ENCODE results near the gene MYO5C. TPM values are rescaled to one million over a fixed set of nuclear protein-coding genes. Genes with fewer than 3 reads are reported as not detected.

The MYO5C gene
- polyA plus RNA-seq, 3 donors = 4.6 to 14.5 (median 5.1) TPM

DNA sequence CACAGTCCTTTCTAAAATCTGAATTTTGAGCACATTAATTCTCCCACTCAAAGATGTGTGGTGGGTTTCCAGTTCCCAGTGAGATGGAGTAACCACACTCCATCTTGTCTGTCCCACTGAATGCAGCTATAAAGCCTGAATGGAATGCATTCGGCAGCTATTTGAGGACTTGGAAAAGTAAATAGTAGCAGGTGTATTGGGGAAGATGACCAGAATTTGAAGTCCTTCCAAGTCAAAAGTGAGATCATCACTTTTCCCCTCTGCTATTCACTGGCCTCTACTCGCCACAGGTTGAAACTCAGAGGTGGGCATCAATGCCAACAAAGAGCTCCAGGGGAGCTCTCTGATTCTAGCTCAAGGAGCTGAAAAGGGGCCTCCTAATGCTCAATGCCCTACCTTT, 96.3 kb downstream of the MYO5C start:
- WGBS, 3 donors = 66 to 99% (median 84%) methylated on average over 2 of the region's 2 CpGs

DNA sequence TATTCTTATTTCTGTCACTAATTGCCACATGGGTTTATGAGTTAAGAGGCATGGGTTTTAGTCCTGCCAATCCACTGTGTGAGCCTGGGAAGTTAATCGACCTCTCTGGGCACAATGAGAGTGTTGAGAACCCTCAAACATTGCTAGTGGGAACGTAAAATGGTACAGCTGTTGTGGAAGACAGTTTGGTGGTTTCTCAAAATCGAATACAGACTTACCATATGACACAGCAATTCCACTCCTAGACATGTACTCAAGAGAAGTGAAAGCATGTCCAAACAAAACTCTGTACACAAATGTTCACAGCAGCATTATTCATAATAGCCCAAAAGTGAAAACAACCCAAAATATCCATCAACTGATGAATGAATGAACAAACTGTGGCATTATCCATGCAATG, 98.7 kb downstream of the MYO5C start:
- no peak overlapping the region for H3K27ac ChIP-seq (ENCODE audit: low read depth, low read length)
- WGBS, 3 donors = 66 to 81% (median 73%) methylated on average over 3 of the region's 3 CpGs

More for the DNA sequence above, 96.3 kb downstream of the MYO5C start:
- H3K27ac ChIP-seq (ENCODE audit: low read depth, low read length) = no peak overlapping the region

DNA sequence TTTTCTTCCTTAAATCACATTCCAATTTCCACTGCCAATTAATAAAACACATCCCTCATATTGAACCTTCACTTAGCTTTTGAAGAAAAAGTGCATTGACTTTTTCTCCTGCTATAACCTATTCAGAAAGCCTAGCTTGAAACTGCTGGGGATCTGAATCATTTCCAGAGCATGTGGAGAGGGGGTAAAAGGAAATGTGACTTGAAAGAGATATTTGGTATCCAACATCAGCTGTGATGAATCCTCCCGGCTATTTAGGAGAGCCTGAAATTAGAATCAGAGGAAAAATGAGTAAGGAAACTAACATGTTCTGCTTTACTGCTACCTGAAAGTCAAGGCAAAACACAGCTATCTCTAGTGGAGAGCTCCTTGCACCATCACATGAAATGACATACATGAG, 101.8 kb downstream of the MYO5C start:
- H3K27ac ChIP-seq (ENCODE audit: low read depth, low read length) = no peak overlapping the region
- WGBS, 3 donors = 62 to 84% (median 72%) methylated on average over 1 of the region's 1 CpG

DNA sequence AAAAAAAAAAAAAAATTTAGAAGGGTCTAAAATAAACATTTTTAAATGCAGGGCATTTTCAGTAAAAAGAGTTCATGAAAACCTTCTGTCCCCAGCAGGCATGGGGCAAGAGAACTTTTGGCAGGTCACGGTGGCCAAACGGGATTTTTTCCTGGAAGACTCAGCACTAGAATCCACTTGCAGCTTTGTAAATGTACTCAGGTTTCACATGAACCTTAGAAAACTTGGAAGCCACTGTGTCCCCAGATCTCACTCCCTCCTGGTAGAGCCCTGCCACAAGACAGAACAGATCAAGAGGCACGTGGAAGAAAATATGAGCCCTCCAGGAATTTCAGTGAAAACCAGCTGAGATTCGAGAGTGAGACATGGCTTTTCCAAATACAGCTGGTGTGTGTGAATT, 102.3 kb downstream of the MYO5C start:
- no peak overlapping the region for H3K27ac ChIP-seq (ENCODE audit: low read depth, low read length)
- 68 to 83% (median 72%) methylated on average over 4 of the region's 4 CpGs for WGBS, 3 donors

DNA sequence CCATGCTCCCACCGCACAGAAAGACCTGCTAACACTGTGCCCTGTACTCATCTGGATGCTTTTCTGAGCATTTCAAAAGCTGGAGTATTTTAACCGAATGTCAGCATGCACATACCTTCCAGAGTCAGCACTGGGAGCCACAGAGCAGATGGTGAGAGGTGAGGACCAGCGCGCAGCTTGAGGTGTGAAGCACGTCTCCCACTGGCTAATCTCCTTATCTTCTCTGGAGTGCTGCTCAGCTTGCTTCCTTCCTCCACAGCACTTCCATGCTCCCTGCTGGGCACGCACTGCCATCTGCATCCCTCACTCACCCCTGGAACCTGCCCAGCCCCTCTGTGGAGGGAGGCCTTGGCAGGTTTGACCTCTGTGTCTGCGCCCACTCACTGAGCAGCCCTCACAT, 104.4 kb downstream of the MYO5C start, which contains the start of gene GNB5:
Gene GNB5, minus strand, starts transcription at position 186 of the 400 bp plus-strand sequence. CDS start 6,716 bp downstream, outside the sequence.
- 67 to 80% (median 70%) methylated on average over 7 of the region's 7 CpGs for WGBS, 3 donors
- no peak within 1 kb of the TSS for H3K27ac ChIP-seq (ENCODE audit: low read depth, low read length)

DNA sequence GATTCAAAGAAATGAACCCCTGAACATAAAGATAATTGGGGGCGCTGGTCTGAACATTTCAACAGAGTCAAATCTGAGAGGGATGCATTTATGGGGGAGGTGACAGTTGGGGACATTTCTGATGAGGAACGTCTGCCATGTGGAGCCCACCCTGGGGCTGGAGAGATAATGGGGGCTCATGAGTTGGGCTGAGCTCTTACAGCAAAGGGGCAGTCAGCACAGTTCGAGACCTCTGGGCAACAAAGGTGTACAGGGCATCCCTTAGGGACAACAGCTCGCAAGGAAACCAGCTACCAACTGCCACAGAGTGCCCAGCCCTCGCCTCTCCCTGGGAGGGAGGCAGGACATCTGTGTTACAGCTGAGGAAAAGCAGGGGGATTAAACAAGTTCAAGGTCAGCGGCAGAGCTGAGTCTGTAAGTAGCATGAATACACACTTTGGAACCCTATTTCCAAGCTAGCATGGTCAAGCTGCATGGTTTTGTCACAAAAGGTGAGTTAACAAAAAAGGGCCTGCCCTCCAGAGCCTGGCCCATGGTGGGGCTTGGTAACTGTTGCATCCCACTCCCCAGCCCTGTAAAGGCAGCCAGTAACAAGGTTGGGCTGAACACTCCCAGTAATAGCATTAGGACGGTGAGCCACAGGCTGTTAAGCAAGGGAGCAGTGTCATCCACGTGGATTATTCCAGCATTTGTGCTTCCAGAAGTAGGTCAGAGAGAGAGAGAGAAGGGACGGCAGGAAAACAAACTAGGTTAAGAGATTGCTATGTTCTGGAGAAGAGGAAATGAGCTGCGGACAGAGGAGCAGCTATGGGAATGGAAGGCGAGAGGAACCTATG, 108.7 kb downstream of the MYO5C start:
- H3K27ac ChIP-seq (ENCODE audit: low read depth, low read length) = no peak overlapping the region
- 63 to 82% (median 81%) methylated on average over 11 of the region's 11 CpGs for WGBS, 3 donors

DNA sequence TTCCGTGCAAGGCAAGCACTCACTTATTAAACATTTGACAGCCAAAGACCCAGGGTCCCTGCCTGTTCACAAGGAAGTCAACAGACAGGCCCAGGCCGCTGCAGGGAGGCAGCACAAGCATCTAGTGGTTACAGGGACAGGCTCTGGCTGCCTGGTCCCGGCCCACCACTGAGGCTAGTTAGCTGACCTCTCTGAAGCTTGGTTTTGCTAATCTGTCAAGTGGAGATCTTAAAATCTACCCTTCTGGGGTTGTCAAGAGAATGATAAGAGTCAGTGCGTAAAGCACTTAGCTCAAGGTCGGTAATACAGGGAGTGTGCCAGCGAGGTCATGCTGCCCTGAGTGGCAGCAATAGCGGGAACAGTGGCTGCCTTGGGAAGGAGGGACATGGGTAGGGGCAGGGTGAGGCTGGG, 110.4 kb downstream of the MYO5C start:
- 42 to 95% (median 90%) methylated on average over 7 of the region's 7 CpGs for WGBS, 3 donors
- no peak overlapping the region for H3K27ac ChIP-seq (ENCODE audit: low read depth, low read length)

DNA sequence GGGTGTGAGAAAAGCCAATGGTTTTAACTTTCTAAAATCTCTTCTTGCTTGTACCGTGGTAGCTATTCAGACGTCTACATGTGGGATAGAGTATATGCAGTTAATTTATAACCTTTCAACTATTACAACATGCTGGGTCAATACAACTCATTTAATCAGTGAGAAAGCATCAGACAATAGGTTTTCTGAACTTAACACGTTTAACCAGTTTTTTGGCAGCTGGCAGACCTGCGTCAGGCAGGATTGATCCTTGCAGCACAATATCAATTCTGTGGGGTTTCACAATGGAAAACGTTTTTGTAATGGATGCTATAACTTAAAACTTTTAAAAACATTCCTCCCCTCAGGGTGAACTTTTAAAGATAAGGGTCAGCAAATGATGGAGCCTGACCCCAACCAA, 110.9 kb downstream of the MYO5C start:
- WGBS, 3 donors = 24 to 75% (median 70%) methylated on average over 5 of the region's 5 CpGs
- no peak overlapping the region for H3K27ac ChIP-seq (ENCODE audit: low read depth, low read length)

DNA sequence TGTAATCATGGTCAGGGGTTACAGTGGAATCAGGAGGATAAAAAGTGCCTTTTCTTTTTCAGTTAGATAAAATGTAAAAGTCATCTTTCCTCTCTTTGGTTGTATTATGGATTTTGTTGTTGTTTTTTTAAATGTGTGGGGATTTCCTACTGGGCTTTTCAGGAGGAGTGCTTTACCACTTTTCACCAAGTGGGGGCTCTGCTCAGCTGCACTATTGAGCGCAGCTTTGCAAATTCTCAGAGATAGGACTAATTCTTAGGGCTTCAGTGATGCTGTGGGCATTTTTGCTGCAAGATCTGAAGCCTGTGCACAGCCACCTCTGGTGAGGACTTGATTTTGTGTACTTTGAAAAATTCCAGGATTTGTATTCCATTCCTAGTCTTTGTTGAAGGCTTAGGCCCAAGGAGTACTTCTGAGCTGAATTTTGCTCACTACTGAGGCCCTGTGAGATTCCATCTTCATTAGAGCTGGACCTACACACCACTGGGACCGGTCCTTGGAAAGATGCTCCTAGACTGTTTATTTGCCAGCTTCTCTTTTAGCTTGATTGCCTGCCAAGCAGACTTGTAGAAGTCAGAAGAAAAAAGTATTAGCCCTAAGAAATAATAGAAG, 111.9 kb downstream of the MYO5C start:
- no peak overlapping the region for H3K27ac ChIP-seq (ENCODE audit: low read depth, low read length)
- WGBS, 3 donors = 59 to 67% (median 62%) methylated on average over 2 of the region's 2 CpGs

DNA sequence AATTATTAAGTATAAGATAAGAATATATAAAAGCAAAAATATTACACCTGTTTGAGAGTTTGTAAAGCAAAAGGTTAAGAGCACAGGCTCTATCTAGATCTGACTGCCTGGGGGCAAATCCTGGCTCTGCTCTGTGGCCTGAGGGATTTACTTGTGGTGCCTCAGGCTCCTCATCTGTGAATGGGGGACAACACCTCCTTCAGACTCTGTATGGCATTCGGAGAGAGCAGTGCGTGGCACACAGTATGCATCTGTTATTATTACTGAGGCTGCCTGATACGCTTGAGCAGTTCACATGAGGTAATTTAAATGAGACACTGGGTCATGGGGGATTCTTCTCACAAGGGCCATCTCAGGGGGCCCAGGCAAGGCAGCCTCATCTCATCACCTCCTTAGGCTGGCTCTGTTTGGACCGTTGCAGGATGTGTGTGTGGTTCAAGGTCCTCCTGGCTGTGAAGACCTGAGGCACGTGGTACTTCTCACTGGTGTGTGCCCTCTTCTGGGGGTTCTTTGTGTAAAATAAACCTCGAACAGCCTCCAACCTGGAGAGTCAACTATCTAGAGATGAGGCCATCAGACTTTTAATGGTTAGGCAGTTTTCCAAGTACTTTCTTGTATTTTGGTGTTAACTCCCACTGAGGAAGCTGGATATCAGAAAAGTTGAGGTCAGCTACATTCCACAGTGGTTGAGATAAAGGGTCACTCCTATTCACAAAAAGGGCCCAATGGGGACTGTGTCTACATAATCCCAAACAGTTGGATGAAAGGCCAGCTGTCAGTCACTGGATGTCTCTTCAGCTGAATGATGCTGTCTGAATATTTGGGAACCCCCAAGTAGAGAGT, 113.4 kb downstream of the MYO5C start:
- 83 to 86% (median 83%) methylated on average over 6 of the region's 6 CpGs for WGBS, 3 donors

DNA sequence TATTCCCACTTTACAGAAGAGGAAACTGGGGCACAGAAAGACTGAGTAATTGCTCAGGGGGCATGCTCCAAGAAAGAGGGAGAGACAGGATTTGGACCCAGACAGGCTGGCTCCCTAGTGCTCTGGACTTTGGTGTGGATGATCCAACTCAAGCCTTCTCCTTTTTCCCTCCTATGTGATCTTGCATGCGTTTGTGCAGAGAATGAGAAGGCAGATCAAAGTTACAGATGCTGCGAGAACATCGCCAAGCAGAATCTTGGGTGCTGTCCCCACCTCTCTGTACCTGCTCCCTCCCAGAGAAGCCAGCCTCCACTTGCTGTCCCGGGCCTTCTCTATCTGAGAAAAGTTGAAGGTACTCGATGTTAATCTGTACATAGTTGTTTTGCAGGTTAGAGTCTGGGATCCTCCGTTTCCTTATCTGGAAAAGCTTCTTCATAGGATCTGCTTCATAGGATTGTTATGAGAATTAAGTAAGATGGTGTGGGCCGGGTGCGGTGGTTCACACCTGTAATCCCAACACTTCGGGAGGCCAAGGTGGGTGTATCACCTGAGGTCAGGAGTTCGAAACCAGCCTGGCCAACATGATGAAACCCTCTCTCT, 114.7 kb downstream of the MYO5C start:
- 85 to 90% (median 87%) methylated on average over 10 of the region's 10 CpGs for WGBS, 3 donors
- H3K27ac ChIP-seq (ENCODE audit: low read depth, low read length) = no peak overlapping the region

More for the DNA sequence above, 113.4 kb downstream of the MYO5C start:
- H3K27ac ChIP-seq (ENCODE audit: low read depth, low read length) = no peak overlapping the region

DNA sequence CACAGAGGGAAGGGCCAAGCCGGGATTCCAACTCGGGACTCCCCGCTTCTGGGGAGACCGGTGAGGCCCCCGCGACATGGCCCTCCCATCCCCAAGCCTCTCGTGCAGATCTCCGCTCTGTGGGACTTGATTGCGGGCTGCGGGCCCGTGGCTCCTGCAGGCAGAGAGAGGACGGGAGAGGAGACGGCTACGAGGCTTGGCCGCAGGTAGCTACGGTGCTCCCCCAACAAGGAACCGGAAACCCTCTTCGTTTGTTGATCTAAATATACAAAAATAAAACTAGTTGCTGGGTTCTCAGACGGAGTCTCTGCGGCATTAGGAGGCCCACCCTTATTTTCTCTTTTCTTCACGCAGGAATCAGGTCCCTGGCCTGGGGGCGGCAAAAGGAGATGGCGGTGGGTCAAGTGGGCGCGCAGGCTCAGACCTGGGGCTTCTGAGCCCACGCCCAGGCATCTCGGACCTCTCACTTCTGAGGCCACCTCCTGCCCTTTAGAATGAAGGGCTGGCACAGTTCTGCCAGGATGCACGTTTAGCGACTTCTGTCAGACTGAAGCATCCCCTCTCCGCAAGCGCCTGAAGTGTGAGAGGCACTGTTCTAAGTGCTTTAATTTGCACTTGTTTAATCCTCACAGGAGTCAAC, 115.3 kb downstream of the MYO5C start:
- no peak overlapping the region for H3K27ac ChIP-seq (ENCODE audit: low read depth, low read length)
- 8 to 21% (median 10%) methylated on average over 31 of the region's 31 CpGs for WGBS, 3 donors

DNA sequence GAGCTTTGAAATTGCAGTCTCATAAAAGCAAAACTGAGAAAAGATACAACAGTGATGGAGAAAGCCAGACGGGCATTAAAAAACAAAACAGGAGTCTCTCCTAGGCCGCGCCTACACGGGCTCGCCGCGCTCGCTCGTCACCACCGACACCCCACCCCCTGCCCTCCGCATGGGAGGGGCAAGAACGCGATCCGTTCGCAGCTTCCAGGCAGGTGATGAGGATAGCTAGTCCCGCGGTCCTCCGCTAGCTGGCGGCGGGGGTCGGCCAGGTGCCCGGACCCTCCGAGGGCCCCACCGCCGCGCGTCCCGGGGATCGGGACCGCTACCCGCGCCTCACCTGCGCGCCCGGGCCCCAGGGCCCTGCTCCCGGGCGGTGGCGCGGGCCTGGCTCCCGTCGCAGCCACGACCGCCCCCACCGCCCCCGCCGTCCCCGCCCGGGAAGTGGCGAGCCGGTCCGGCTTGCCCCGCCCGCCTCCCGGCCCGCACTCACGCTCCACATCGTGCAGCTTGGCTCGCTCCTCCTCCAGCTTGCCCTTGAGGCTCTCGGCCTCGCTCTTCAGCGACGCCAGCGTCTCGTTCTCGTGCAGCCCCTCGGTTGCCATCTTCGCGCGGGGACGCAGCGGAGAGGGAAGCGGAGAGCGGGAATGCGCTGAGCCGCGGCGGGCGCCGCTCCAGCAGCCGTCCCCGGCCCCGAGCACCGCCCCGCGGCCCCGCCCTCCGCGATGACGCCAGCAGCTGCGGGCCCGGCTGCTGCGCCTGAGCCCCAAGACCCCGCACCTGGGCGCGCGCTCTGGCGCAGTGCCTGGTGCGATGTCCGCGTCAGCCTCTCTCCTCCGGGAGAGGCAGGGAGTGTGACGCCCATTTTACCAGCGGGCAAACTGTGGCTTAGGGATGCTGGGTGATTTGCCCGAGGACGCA, 116.1 kb downstream of the MYO5C start:
- WGBS, 3 donors = 0 to 1% (median 0%) methylated on average over 79 to 105 of the region's 105 CpGs
- peak overlapping the region; percentile 61 for H3K27ac ChIP-seq (ENCODE audit: low read depth, low read length)

DNA sequence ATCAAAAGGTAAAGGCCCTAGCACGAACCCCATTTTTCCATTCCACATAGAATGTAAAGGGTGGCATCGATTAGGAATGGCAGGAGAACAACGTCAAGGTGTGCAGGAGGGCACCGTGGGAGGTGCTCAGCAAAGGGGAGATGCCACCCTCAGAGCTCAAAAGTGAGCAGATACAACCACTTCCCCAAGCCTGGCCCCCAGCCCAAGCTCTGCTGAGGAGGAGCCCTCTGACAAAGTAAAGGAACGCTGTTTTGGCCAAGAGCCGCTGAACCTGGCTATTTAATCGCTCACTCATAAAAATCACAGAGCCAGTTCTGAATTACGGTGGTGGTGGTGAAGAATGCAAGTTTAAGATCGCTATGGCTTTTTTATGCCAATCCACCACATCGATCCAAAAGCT, 116.8 kb downstream of the MYO5C start:
- no peak overlapping the region for H3K27ac ChIP-seq (ENCODE audit: low read depth, low read length)
- WGBS, 3 donors = 15 to 25% (median 21%) methylated on average over 10 of the region's 10 CpGs

DNA sequence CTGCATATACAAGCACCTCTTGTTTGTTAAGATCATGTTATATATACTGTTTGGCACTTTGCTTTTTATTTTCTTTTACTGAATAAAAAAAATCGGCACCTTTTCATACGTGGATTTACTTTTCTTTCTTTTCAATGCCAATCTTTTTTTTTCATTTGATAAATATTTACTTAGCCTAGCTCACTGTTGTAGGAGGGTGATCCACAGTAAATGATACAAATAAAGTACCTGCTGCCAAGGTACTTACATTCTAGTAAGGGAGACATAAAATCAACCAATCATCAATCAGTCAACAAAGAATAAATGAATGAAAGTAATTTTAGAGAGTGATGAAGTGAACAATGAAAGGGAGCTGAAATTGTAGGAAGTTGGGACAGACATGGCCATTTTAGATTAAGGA, 122.7 kb downstream of the MYO5C start:
- 33 to 89% (median 84%) methylated on average over 2 of the region's 2 CpGs for WGBS, 3 donors
- no peak overlapping the region for H3K27ac ChIP-seq (ENCODE audit: low read depth, low read length)

DNA sequence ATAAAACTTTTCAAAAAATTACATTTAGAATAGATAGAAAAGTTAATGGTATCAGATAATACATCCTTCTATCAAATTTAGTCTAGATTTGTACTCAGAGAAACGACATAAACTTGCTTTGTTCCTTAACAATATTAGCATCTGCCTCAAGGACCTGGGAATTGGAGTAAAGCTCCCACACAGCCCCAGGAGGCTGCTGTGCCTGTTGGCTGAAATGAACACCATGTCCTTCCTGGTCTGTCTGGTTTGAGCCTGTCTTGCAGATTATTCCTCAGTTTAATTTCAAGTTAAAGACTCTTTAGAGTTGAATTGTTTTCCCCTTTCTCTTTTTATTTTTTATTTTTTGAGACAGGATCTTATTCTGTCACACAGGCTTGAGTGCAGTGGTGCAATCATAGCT, 123.8 kb downstream of the MYO5C start:
- 3 to 16% (median 12%) methylated on average over 1 of the region's 1 CpG for WGBS, 3 donors

DNA sequence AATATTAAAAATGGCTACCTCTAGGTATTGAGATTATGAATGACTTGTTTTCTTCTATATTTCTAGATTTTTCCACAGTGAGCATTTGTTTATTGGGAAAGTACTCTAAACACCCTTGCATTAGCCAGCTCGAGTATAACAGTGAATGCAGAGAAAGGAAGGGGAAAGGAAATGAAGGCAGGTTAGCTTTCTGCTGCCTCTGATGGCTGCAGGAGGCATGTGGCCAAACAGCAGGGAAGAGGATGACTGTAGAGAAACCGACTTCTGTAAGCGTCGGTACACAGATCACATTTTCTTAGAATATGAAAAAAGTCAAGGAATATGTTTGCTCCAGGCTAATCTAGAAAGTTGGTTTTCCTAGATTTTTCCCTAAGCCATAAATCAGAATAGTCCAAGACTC, 124.2 kb downstream of the MYO5C start:
- WGBS, 3 donors = 11 to 30% (median 13%) methylated on average over 4 of the region's 4 CpGs
- H3K27ac ChIP-seq (ENCODE audit: low read depth, low read length) = no peak overlapping the region

More for the DNA sequence above, 123.8 kb downstream of the MYO5C start:
- no peak overlapping the region for H3K27ac ChIP-seq (ENCODE audit: low read depth, low read length)

Data from adipose tissue (tissue), 3 donors.